HG03378 (cell line): Measurements from ENCODE around the gene ARMC2.
"Not testable (repeated sequence)": the region's sequence is repeated elsewhere in the genome, so short reads cannot be mapped to it uniquely, and the experiment has no call there.

Source experiments
- ATAC-seq: cut with Tn5 transposase; IDR thresholded peaks from one replicate; pipeline ENCODE4 v1.9.1; 2021; ENCODE audit warnings: mild to moderate bottlenecking, moderate library complexity; ENCODE audit not compliant: unreplicated experiment

Gene ARMC2

DNA sequence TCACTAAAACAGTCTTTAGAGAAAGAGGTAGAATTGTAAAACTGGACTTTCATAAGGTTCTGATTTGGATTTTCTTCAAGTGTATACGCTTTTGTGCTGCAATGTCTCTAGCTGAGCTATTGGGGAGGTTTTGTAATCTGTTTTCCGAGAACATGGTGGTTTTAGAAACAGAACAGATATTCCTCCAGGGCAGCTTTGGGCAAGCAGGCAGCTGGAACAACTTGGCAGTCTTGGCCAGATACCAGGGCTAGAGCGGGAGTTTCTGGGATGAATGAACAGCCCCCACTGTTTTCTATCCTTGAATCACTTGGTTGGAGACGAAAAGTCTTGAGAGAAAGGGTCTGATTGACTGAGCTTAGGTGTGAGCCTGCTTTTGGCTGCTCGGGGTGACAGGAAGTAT is 17.1 kb upstream of the ARMC2 start:
- ATAC-seq: no peak

- ATAC-seq: no peak
These were observed 15.5 kb upstream of the ARMC2 start for GRCh38 chr6:108832738-108833137.

- peak; percentile 78 for ATAC-seq
These were observed 12.9 kb upstream of the ARMC2 start for GRCh38 chr6:108835218-108835850.

DNA sequence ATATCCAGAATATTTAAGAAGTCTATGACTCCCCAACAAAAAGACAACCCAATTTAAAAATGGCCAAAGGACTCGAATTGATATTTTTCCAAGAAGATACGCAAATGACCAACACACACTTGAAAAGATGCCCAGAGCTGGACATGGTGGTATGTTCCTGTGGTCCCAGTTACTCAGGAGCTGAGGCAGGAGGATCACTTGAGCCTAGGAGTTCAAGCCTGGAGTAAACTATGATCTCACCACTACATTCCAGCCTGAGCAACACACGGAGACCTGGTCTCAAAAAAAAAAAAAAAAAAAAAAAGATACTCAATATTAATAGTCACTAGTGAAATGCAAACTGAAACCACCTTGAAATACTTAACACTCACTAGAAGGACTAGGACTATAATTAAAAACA is 12.2 kb upstream of the ARMC2 start:
- no peak for ATAC-seq

DNA sequence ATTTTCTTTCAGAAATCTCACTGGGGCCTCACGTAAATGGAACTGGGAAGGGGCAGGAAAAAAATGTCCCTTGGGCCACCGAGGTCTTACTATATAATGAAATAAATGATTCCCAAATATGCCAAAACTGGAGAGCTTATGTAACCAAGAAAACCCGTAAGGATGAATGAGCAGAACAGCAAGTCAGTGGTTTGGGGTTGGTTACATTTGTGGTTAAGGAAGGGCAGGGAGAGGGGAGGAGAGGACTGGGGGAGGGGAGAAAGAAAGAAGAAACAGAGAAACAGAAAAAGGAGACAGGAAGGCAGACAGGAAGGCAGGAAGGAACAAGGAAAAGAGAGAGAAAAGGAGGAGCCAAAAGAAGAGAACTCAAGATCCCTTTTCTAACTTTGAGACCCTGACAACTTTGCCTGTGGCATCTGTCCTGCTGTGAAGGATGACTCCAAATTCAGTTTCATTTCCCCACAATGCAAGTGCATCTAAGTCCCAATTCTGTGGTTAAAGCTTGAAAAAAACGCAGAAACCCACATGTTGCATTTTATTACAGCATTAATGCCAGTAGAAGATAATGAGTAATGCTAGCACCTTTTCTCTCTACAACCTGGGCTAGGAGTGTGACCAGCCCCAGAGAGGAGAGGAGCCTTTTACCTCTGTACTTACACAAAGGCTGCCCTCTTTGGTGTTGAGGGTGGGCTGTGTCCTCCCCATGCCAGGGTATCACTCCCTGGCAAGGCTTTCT is 10.8 kb upstream of the ARMC2 start:
- no peak for ATAC-seq

DNA sequence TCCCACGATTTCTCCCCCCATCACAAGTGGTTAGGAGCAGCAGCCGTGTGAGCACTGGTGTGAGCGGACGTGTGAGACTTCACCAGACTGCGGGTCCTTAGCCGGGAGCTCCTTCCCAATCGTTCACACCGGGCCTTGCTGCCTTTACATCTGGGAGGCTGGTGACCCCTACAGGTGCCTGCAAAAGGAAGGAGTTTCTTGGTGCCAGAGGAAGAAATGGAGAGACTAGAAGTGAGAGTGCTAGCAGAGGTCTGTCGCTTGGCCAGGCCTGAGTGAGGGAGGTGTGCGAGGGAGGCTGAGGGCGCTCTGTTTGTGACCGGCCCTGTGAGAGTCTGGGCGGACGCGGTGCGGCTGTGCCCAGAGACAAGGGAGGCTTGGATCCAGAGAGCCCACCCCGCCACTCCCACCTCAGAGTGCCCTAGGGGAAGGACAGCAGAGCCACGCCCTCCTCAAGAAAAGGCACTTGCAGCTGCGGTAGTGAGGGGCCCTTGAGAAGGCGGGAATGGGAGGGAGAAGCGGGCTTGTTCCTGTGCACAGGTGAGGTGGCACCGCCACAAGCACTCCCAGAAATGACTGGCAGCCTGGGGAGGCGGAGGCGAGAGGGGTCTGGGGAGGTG is 10.0 kb upstream of the ARMC2 start:
- ATAC-seq: no peak

DNA sequence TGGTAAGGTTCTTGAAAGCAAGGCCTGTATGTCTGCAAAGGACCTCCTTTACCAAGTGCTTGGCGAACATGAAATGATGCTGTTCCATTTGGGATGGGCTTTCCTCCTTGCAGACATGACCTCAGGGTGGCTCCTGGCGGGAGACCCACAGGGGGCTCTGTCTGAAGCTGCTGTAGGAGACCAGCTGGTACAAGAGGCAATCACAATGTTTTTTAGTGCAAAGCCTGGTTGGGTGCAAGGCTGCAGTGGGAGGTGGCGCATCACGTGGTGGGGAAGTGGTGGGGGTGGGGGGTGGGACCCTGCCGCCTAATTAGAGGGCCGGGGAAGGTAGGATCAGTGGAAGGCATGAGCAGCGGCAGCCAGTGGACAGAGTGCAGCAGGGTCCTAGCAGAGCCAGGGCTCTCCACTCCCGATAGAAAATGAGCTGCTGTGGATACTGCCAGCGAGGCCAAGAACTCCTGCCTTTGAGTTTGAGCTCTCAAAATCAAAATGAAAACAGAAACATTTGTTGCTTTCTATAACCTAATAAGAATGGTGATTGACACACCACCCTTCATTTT is 9.1 kb upstream of the ARMC2 start:
- no peak for ATAC-seq

GRCh38 chr6:108840919-108841318 is 7.3 kb upstream of the ARMC2 start:
- ATAC-seq: no peak

DNA sequence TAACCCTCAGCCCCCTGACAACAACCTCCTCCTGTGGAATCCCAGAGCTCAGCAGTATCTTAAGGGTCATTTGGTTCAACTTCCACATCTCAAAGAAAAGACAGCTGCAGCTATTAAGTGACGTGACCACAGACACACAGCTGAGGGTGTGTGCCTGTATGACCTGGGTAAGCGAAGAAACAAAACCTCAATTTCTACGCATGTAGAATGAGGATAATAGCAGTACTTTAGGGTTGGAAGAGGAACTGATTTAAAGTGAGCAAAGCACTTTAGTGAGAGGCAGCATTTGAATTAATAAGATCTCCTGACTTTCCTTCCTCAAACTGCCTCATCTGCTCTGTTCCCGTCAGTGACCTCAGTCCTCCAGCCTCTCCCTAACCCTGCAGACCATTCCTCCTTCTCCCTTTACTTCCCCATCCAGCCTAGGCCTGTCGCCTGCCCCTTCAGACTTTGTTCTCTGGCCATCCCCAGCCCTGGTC is 6.8 kb upstream of the ARMC2 start:
- ATAC-seq: no peak

- no peak for ATAC-seq
These were observed 4.1 kb upstream of the ARMC2 start for GRCh38 chr6:108844135-108844534.

DNA sequence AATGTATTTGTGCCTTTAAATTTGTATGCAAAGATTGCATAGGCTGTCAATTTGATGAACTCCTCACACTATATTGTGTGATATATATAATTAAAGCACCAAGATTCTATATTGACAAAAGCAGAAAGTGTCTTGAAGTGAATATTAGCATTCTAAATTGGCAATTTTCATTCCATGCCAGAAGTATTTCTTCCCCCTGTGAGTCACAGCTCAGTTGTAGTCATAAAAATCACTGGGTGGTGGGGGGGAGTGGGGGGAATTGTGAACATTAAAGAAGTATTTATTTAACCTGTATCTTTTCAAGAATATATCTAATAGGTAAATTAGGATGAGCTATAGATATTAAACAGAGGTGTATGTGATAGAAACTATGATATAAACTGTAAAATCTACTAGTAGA is 3.1 kb upstream of the ARMC2 start:
- ATAC-seq: no peak

GRCh38 chr6:108846101-108846500 is 2.1 kb upstream of the ARMC2 start:
- no peak for ATAC-seq

DNA sequence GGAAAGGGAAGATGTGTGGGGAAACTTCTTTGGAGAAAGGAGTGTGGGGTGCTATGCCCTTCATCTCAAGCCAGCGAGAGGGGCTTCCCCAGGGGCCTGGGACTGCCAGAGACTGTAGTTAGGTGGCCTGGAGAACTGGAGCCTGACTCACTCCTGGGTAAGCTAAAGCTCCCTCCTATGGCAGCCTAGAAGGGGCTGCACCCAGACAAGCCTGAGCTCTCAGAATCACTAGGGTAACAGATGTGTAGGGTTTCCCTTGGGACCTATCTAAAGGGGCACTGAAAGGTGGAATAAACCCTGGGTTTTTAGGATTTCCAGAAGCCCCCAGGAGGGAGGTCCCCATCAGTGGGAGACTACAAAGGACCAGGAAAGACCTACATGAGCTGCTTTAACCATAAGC is 1.6 kb upstream of the ARMC2 start:
- no peak for ATAC-seq

GRCh38 chr6:108847738-108848115 is 495 bp upstream of the ARMC2 start:
- no peak for ATAC-seq

GRCh38 chr6:108850669-108851465 is 2.6 kb downstream of the ARMC2 start:
- ATAC-seq: no peak

DNA sequence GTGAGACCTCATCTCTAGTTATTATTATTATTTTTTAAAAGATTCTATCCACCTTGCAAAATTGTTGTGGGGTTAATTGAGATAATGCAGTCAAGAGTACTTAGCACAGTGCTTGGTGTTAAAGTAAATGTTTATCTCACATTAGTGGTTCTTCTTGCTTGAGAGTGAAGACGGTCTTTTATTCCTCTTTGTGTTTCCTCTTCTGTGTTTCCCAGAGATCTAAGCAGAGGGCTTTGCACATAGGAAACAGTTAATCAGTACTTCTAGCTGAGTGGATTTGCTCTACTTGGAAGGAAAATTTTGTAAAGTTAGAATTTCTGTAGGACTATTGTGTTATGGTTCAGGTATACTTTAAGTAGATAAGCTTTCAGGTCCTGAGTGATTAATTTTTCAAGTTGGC is 3.5 kb downstream of the ARMC2 start:
- ATAC-seq: no peak

GRCh38 chr6:108853077-108853476 is 4.9 kb downstream of the ARMC2 start:
- ATAC-seq: no peak

DNA sequence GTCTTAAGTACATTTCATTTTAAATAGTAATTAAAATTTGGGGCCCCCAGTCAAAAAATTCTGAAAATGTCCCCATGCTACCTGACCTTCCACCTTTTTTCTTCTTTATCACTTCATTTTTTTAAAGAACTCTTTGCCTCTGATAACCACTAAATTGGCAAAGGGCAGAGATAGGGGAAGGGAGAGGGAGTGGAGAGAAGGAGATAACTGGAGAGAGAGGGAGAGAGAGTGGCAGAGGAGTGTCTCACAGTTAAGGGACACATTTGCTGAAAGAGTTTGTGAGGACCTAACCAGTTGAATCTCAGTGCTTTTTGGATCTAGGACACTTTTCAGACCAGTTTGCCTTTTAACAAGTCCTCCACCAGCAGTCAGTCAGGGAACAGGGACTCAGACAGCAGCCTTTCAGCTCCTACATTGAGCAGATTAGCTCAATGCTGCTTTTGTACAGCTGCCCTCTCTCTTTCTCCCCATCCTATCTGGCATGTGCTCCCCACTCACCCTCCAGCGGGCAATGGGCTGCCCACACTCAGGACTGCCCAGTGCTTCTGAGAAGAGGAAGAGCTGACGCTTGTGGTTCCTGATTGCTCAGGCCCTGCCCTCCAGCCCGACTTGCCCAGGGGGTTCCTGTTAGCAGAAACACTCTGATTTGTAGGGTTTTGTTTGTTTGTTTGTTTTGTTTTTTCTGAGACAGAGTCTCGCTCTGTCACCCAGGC is 14.4 kb downstream of the ARMC2 start:
- ATAC-seq: no peak

GRCh38 chr6:108865751-108866286 is 17.6 kb downstream of the ARMC2 start:
- ATAC-seq: not testable (repeated sequence)

- no peak for ATAC-seq
These were observed 18.6 kb downstream of the ARMC2 start for GRCh38 chr6:108866798-108867197.
